ENCODE data around the gene ATP8A1. TPM values are rescaled to one million over a fixed set of nuclear protein-coding genes. Genes with fewer than 3 reads are reported as not detected.

Gene ATP8A1
- polyA plus RNA-seq, 1 donor from 2014 or later = 45.8 TPM

- TF ChIP-seq REST (IDR thresholded peaks at IDR 0.05; ENCODE audit: borderline replicate concordance) (no peak), EP300 (conservative IDR thresholded peaks at IDR 0.05; ENCODE audit: poor library complexity, severe bottlenecking) (no peak)
Observed at GRCh38 chr4:42605264-42605663, 51.6 kb downstream of the ATP8A1 start (continued).

- no peaks in the 10 kb centered on the region for H3K9me2 ChIP-seq (ENCODE audit: insufficient read depth, low read length)
- H3K79me2 ChIP-seq (replicated peaks; ENCODE audit: insufficient read depth, low read length) = no peaks in the 10 kb centered on the region
- H3K4me2 ChIP-seq (ENCODE audit: low read length) = no peak overlapping the region
- H3K36me3 ChIP-seq (ENCODE audit: insufficient read depth, low read length) = no peaks in the 10 kb centered on the region
- no peak overlapping the region for H2AFZ ChIP-seq (ENCODE audit: low read depth, low read length)
- H3F3A ChIP-seq (ENCODE audit: insufficient read depth, low read length, poor library complexity, severe bottlenecking) = no peaks in the 10 kb centered on the region
- H3K9ac ChIP-seq (ENCODE audit: low read length) = no peak overlapping the region
- H4K20me1 ChIP-seq (ENCODE audit: insufficient read depth) = no peaks in the 10 kb centered on the region
- no peaks in the 10 kb centered on the region for H3K9me3 ChIP-seq (ENCODE audit: low read length)
- no peak overlapping the region for H3K27ac ChIP-seq (ENCODE audit: low read length)
- no peak overlapping the region for H3K4me3 ChIP-seq (ENCODE audit: low read length)
- no peaks in the 10 kb centered on the region for H3K27me3 ChIP-seq (ENCODE audit: insufficient read depth, low read depth, low read length)
- no peak for TF ChIP-seq EP300 (conservative IDR thresholded peaks at IDR 0.05; ENCODE audit: poor library complexity, severe bottlenecking)
- no peak for TF ChIP-seq CTCF (IDR thresholded peaks at IDR 0.05; ENCODE audit: poor library complexity, severe bottlenecking)
- TF ChIP-seq SMC3 (conservative IDR thresholded peaks at IDR 0.05; ENCODE audit: poor library complexity) = no peak
- no peak for TF ChIP-seq EZH2 (IDR thresholded peaks at IDR 0.05; ENCODE audit: borderline replicate concordance, insufficient read depth, low read length, poor library complexity, severe bottlenecking)
- TF ChIP-seq MXI1 (conservative IDR thresholded peaks at IDR 0.05; ENCODE audit: poor library complexity, severe bottlenecking) = no peak
- no peak for TF ChIP-seq TAF1 (IDR thresholded peaks at IDR 0.05; ENCODE audit: low read depth)
- no peak for TF ChIP-seq RAD21 (conservative IDR thresholded peaks at IDR 0.05)
- TF ChIP-seq REST (IDR thresholded peaks at IDR 0.05; ENCODE audit: borderline replicate concordance) = no peak
- TF ChIP-seq POLR2AphosphoS5 (IDR thresholded peaks at IDR 0.05) = no peak
Observed at GRCh38 chr4:42603862-42604261, 53.0 kb downstream of the ATP8A1 start.
